ENCODE measurements around the gene PGPEP1. TPM values are rescaled to one million over a fixed set of nuclear protein-coding genes. Genes with fewer than 3 reads are reported as not detected.

The PGPEP1 gene
- total RNA-seq, 1 donor from 2014 or later = 40.8 TPM

DNA sequence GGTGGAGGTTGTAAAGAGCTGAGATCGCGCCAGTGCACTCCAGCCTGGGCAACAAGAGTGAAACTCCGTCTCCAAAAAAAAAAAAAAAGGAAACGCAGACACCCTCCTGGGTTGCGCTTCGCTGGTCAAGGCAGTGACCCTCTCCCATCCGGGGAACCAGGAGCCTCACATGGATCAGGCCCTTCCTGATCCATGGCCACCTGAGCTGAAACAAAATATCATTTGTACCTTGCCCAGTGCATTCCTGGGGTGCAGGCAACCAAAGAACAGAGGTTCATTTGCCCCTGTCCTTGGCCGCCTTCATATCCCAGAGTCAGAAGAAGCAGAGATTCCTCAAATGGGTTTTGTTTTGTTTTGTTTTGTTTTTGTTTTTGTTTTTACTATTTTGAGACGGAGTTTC is 9.5 kb upstream of the PGPEP1 start:
- no peak overlapping the region for H3K4me3 ChIP-seq
- no peaks in the 10 kb centered on the region for H3K36me3 ChIP-seq
- H3K27me3 ChIP-seq = no peaks in the 10 kb centered on the region
- H3K4me1 ChIP-seq = peaks cover 14% of the 10 kb centered on the region
- no peak overlapping the region for H3K27ac ChIP-seq
- DNase-seq (no peak), ATAC-seq (no peak)
- H3K9me3 ChIP-seq = no peaks in the 10 kb centered on the region
- TF ChIP-seq, protein P1, sequence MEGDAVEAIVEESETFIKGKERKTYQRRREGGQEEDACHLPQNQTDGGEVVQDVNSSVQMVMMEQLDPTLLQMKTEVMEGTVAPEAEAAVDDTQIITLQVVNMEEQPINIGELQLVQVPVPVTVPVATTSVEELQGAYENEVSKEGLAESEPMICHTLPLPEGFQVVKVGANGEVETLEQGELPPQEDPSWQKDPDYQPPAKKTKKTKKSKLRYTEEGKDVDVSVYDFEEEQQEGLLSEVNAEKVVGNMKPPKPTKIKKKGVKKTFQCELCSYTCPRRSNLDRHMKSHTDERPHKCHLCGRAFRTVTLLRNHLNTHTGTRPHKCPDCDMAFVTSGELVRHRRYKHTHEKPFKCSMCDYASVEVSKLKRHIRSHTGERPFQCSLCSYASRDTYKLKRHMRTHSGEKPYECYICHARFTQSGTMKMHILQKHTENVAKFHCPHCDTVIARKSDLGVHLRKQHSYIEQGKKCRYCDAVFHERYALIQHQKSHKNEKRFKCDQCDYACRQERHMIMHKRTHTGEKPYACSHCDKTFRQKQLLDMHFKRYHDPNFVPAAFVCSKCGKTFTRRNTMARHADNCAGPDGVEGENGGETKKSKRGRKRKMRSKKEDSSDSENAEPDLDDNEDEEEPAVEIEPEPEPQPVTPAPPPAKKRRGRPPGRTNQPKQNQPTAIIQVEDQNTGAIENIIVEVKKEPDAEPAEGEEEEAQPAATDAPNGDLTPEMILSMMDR (IDR thresholded peaks at IDR 0.05) = no peak
- intact Hi-C loops (cut with DNase I) = no loop called here

DNA sequence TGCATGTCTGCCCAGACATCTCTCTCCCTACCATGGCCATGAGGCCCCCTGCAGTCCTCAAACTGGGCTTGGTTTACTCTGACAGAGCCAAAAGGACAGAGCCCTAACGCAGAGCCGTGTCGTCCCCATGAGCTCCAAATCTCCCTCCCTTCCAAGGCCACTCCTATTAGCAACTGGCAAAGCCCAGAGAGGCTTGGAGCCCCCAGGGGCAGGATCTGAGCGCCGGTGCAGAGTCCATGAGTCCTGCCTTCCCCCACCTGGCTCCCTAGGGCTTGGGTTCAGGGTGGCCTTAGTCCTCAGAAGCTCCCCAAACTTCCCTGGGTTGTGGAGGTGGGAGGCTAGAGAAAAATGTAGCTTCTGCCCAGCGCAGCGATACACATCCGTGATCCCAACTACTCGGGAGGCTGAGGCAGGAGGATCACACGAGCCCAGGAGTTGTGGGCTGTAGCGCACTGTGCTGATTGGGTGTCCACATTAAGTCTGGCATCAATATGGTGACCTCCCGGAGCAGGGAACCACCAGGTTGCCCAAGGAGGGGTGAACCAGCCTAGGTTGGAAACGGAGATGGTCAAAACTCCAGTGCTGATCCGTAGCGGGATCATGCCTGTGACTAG is 7.4 kb upstream of the PGPEP1 start:
- TF ChIP-seq, protein P1 (IDR thresholded peaks at IDR 0.05) = no peak
- intact Hi-C loops (cut with DNase I) = no loop called here
- H3K27ac ChIP-seq = no peak overlapping the region

DNA sequence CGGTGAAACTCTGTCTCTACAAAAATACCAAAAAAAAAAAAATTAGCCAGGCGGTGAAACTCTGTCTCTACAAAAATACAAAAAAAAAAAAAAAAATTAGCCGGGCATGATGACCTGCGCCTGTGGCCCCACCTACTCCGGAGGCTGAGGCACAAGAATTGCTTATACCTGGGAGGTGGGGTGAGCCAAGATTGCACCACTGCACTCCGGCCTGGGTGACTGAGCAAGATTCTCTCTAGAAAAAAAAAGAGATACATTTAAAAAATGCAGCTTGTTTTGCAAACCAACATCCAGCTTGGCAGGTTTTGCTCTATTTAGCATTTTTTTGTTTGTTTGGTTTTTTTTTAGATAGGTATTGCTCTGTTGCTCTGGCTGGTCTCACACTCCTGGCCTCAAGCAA is 6.7 kb upstream of the PGPEP1 start:
- DNase-seq = no peak
- Histone ChIP-seq H3K4me3 (no peak overlapping the region), H3K36me3 (no peaks in the 10 kb centered on the region), H3K27me3 (no peaks in the 10 kb centered on the region), H3K27ac (no peak overlapping the region), H3K9me3 (no peaks in the 10 kb centered on the region), H3K4me1 (peaks cover 9% of the 10 kb centered on the region)
- ATAC-seq = no peak
- intact Hi-C loops (cut with DNase I) = no loop called here
- TF ChIP-seq, protein P1 (IDR thresholded peaks at IDR 0.05) = no peak

More for the DNA sequence above, 7.4 kb upstream of the PGPEP1 start:
- H3K9me3 ChIP-seq = no peaks in the 10 kb centered on the region
- H3K4me3 ChIP-seq = no peak overlapping the region
- no peaks in the 10 kb centered on the region for H3K27me3 ChIP-seq
- H3K4me1 ChIP-seq = peaks cover 14% of the 10 kb centered on the region
- DNase-seq (no peak), ATAC-seq (no peak)
- H3K36me3 ChIP-seq = no peaks in the 10 kb centered on the region

DNA sequence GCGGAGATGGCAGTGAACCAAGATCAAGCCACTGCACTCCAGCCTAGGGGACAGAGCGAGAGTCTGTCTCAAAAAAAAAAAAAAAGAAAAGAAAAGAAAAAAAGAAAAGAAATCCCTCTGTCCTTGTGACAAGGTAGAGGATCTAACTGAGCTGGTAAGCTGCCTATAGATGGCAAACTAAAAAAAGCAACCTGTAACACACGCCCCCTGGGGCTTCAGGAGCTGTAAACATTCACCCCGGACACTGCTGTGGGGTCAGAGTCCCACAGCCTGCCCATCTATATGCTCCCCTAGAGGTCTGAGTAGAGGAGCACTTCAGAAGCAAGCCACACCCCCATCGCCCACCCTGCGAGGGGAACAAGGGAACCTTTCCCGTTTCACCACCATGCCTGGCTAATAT is 4.3 kb upstream of the PGPEP1 start:
- no peak overlapping the region for H3K4me3 ChIP-seq
- ATAC-seq (no peak), DNase-seq (no peak)
- H3K4me1 ChIP-seq = peaks cover 8% of the 10 kb centered on the region
- no peaks in the 10 kb centered on the region for H3K9me3 ChIP-seq
- TF ChIP-seq, protein P1 (IDR thresholded peaks at IDR 0.05) = no peak
- no peaks in the 10 kb centered on the region for H3K36me3 ChIP-seq
- intact Hi-C loops (cut with DNase I) = no loop called here
- H3K27ac ChIP-seq = no peak overlapping the region
- H3K27me3 ChIP-seq = no peaks in the 10 kb centered on the region

DNA sequence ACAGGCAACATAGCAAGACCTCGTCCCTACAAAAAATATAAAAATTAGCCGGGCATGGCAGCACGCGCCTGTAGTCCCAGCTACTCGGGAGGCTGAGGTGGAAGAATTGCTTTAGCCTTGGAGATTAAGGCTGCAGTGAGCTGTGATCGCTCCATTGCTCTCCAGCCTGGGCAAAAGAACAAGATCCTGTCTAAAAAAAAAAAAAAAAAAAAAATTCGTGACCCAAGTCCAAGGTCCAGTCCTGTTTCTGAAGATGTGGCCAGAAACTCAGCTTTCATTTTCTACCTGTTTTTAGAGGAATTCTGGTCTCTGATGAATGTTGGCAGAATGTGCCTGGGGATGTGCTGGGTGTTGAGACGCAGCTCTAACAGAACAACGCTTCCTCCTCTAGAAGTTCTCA is 1.9 kb upstream of the PGPEP1 start:
- Histone ChIP-seq H3K27me3 (no peaks in the 10 kb centered on the region), H3K4me3 (no peak overlapping the region), H3K27ac (no peak overlapping the region), H3K9me3 (no peaks in the 10 kb centered on the region), H3K4me1 (peaks cover 15% of the 10 kb centered on the region), H3K36me3 (peaks cover 6% of the 10 kb centered on the region)
- DNase-seq (no peak), ATAC-seq (no peak)
- intact Hi-C loops (cut with DNase I) = no loop called here
- TF ChIP-seq, protein P1 (IDR thresholded peaks at IDR 0.05) = no peak

DNA sequence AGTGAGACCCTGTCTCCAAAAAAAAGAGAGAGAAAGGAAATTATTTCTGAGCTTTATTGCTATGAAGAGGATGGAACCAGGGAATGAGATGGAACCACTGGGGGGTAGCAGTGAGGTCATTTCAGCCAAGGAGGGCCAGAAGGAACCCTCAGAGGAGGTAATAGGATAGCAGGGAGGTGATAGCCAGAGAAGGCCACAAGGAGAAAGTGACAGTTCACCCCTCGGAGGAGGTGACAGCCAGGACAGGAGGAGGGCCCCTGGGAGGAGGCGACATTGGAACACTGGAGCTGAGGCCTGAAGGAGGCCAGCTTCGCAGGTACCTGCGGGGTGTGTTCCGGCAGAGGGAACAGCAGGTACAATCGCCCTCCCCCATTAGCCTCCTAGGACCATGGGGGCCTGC is 675 bp upstream of the PGPEP1 start:
- no peak for ATAC-seq
- Histone ChIP-seq H3K36me3 (peaks cover 7% of the 10 kb centered on the region), H3K4me1 (peaks cover 15% of the 10 kb centered on the region), H3K4me3 (peak overlapping the region; percentile 93), H3K9me3 (no peaks in the 10 kb centered on the region), H3K27ac (peak overlapping the region; percentile 76), H3K27me3 (no peaks in the 10 kb centered on the region)
- intact Hi-C loops (cut with DNase I) = no loop called here
- DNase-seq = no peak
- TF ChIP-seq, protein P1 (IDR thresholded peaks at IDR 0.05) = no peak
